Ecto neural progenitor cell (in vitro differentiated cells): ENCODE results near the gene EMCN.
"Not testable (repeated sequence)": the region's sequence is repeated elsewhere in the genome, so short reads cannot be mapped to it uniquely, and the experiment has no call there.

Experiments used
- DNase-seq: peaks from one replicate; pipeline ENCODE4 v3.0.0-alpha.2; 2018; ENCODE audit warnings: low spot score

EMCN gene

DNA sequence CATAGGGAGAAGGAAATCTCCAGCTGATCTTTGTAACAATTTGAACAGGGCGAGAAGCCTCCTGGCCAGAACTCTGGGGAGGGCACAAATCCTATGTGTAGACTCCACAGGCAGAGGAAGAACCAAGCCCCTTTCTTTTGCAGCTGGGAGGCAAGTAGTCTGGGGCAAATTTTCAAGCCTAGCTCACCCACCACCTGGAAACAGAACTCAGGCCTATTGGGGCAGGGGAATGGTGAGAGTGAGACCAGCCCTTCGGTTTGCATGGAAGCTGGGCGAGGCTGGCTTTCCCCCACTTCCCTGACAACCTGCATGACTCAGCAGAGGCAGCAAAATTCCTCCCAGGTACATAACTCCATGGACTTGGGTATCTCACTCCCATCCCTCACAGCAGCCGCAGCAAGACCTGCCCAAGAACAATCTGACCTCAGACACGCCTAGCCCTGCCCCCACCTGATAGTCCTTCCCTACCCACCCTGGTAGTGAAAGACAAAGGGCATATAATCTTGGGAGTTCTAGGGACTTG lies 138.2 kb downstream of the EMCN start:
- DNase-seq, result no peak

DNA sequence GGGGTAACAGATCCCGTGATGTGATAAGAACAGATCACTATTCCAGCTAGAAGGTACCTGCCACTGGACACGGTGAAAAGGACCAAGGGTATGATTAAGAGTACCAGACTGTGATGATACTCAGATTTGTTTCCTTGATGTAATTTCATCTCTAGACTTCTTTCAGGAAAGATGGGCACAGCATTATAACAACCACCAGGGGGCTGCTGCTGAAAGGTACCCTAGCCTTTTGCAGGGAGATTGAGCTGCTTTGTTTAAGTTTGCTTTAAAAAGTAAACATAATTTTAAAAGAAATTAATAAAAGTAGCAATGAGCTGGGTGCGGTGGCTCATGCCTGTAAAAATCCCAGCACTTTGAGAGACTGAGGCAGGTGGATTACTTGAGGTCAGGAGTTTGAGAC lies 145.4 kb downstream of the EMCN start:
- no peak for DNase-seq

GRCh38 chr4:100369871-100370270 lies 148.0 kb downstream of the EMCN start:
- DNase-seq, result no peak

DNA sequence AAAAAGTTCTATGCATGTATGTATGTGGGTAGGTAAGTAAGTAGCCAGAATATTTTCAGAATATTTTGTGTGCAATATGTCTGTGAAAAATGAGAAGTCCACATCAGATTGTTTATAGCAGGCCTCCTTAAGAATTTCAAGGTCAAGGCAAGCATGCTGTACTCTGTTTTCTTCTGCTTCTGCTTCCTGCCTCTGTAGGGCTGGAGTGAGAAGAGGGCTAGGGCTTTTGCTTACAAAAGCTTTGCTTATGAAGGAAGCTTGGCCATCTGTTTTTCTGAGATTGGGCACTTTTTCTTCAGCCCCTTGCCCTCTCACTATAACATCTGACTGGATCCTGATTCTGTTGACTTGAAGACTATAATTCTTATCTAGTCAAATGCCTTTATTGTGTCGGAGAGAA lies 150.4 kb downstream of the EMCN start:
- no peak for DNase-seq

- DNase-seq, result no peak
These were observed 151.6 kb downstream of the EMCN start for GRCh38 chr4:100366213-100366612.

DNA sequence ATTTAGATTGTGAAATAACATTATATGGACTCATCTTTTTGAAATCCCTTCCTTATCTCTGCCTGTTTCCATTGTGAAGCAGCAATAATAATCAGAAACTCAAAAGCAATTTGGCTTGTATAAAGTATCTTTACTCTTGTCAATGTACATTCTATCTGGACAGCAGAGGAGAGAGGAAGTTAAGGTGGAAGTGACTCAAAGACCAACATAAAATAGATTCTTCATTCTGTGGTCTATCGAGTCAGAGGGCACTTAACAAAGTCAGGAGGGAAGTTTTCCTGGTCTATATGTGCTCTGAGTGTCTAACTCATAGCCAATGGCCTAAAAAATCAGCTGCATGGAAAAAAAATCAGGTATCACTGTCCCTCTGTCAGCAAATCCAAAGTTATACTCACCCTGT lies 155.5 kb downstream of the EMCN start:
- no peak for DNase-seq

GRCh38 chr4:100361336-100361735 lies 156.5 kb downstream of the EMCN start:
- DNase-seq, result no peak

DNA sequence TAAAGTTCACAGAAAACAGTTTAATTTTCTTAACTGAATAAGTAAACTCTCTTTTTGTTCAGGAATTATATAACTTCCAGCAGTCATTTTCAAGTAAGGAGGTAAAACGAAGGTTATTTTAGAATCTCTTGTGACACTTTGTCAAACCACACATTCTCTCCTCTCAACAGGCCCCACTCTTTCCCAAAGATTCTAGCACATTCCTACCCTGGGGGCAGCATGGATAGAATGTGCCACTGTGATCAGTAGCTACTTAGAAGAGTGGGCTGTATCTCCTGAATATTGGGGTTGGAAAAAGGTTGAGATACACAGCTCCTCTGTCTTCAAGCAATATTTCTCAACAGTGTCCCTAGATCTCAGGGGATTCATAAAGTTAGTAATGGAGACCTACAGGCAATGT lies 157.6 kb downstream of the EMCN start:
- no peak for DNase-seq

GRCh38 chr4:100359441-100359840 lies 158.4 kb downstream of the EMCN start:
- DNase-seq, result no peak

GRCh38 chr4:100357542-100357941 lies 160.3 kb downstream of the EMCN start:
- no peak for DNase-seq

GRCh38 chr4:100356172-100356571 lies 161.7 kb downstream of the EMCN start:
- DNase-seq, result no peak

DNA sequence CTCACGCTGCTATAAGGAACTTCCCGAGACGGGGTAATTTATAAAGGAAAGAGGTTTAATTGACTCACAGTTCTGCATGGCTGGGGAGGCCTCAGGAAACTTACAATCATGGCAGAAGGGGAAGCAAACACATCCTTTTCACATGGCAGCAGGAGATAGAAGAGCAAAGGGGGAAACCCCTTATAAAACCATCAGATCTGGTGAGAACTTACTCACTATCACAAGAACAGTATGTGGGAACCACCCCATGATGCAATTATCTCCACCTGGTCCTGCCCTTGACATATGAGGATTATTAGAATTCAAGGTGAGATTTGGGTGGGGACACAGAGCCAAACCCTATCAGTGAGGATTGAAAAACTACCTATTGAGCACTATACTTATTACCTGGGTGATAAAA lies 165.5 kb downstream of the EMCN start:
- DNase-seq, result not testable (repeated sequence)

GRCh38 chr4:100348473-100348872 lies 169.3 kb downstream of the EMCN start:
- no peak for DNase-seq

GRCh38 chr4:100347241-100347640 lies 170.6 kb downstream of the EMCN start:
- no peak for DNase-seq

GRCh38 chr4:100345585-100345984 lies 172.2 kb downstream of the EMCN start:
- no peak for DNase-seq
